Right cardiac atrium (tissue), 5 donors: ENCODE results near the gene LIMD2. TPM values are rescaled to one million over a fixed set of nuclear protein-coding genes. Genes with fewer than 3 reads are reported as not detected.

ENCODE experiments used
- ATAC-seq, 2 donors: fragments of 200-7000 bp; cut with Tn5 transposase; one replicate each; pipeline versions ENCODE4 v1.8.0 to v1.9.1; 2020; ENCODE audit warnings: moderate library complexity in 2 of 2, mild to moderate bottlenecking in 1 of 2
- DNase-seq, 3 donors: peaks; one replicate each; pipeline ENCODE4 v3.0.0-alpha.2; 2020
- H3K27ac ChIP-seq: one replicate; pipeline ENCODE4 v1.5.1; 2013; ENCODE audit warnings: mild to moderate bottlenecking, low read length, control low read depth, moderate library complexity
- H3K27me3 ChIP-seq: one replicate; pipeline ENCODE4 v1.6.1; 2013; ENCODE audit not compliant: control insufficient read depth, insufficient read depth
- H3K4me1 ChIP-seq: one replicate; pipeline ENCODE4 v1.6.1; 2013; ENCODE audit warnings: low read length; ENCODE audit not compliant: control insufficient read depth, insufficient read depth
- H3K4me3 ChIP-seq: one replicate; pipeline ENCODE4 v1.5.1; 2013; ENCODE audit warnings: low read length, control low read depth
- H3K9me3 ChIP-seq: one replicate; pipeline ENCODE4 v1.6.1; 2013; ENCODE audit warnings: low read length; ENCODE audit not compliant: control insufficient read depth
- WGBS: extraction: QIAGEN DNeasy Blood & Tissue Kit; methylation state at CpG from one replicate; pipeline ENCODE4 v1.1.7; 2013; 5-methylcytosine and 5-hydroxymethylcytosine counted together
- intact Hi-C, 4 donors: fragments of 100-400 bp; cut with DNase I; formaldehyde crosslinking; loops; one replicate each; pipeline versions ENCODE4 v1.11.0 to v1.14.0; 2022 to 2023
- polyA plus RNA-seq: library from polyadenylated mRNA; stranded (reverse); fragments of 200-250 nt; gene quantifications from one replicate; pipeline ENCODE4 v1.2.3, GENCODE V29; 2013
- total RNA-seq, 4 donors: library from RNA; stranded (reverse); fragmentation: NEBNext Ultra II Directional; extraction: Animal tissue kit (Norgen Biotek cat#: 25700); gene quantifications; one replicate each; pipeline ENCODE4 v1.2.1, GENCODE V29; 2021
- donor health status: healthy with polysubstance abuse.
- donor health status: DM: no; HTN: yes; CAD: no.
- donor health status: DM: no; HTN: no; CAD: no.
- donor health status: DM: no; HTN: yes; CAD: no; lungs with severe emphysema.
- donor health status: DM: yes; HTN: yes; CAD: no.

LIMD2 gene
- total and polyA plus RNA-seq, 5 donors: 7.9 to 13.8 (median 8.4) TPM

GRCh38 chr17:63676584-63676983 lies 23.3 kb downstream of the LIMD2 start:
- ATAC-seq: no peak
- H3K4me1 ChIP-seq: peaks cover 11% of the 10 kb centered on the region

GRCh38 chr17:63675607-63676546 lies 24.0 kb downstream of the LIMD2 start:
- intact Hi-C loops: no loop called here
- Histone ChIP-seq H3K27me3 (no peaks in the 10 kb centered on the region), H3K27ac (peak overlapping the region; percentile 88), H3K4me3 (peak overlapping the region; percentile 37), H3K4me1 (peaks cover 11% of the 10 kb centered on the region), H3K9me3 (no peaks in the 10 kb centered on the region)
- DNase-seq: peak; percentile 86 to 92 (median 87)
- 23% methylated on average over 6 of the region's 6 CpGs for WGBS
- ATAC-seq: peak; percentile 95 to 96

More at GRCh38 chr17:63676584-63676983, 23.3 kb downstream of the LIMD2 start:
- 41% methylated on average over 3 of the region's 3 CpGs for WGBS
- Histone ChIP-seq H3K27ac (peak overlapping the region; percentile 88), H3K4me3 (no peak overlapping the region), H3K9me3 (no peaks in the 10 kb centered on the region), H3K27me3 (no peaks in the 10 kb centered on the region)
- intact Hi-C loops: no loop called here
- DNase-seq: no peak

GRCh38 chr17:63675231-63675606 lies 24.7 kb downstream of the LIMD2 start:
- peak overlapping the region; percentile 88 for H3K27ac ChIP-seq
- ATAC-seq: peak; percentile 73 to 87
- 6% methylated on average over 4 of the region's 4 CpGs for WGBS
- intact Hi-C loops: no loop called here
- no peaks in the 10 kb centered on the region for H3K27me3 ChIP-seq
- no peak for DNase-seq
- H3K4me3 ChIP-seq: peak overlapping the region; percentile 37
- no peaks in the 10 kb centered on the region for H3K9me3 ChIP-seq
- peaks cover 11% of the 10 kb centered on the region for H3K4me1 ChIP-seq

- Histone ChIP-seq H3K4me1 (peaks cover 11% of the 10 kb centered on the region), H3K9me3 (no peaks in the 10 kb centered on the region), H3K27ac (no peak overlapping the region), H3K27me3 (no peaks in the 10 kb centered on the region), H3K4me3 (no peak overlapping the region)
- 95% methylated on average over 2 of the region's 2 CpGs for WGBS
- ATAC-seq (no peak), DNase-seq (no peak)
- intact Hi-C loops: no loop called here
Observed at GRCh38 chr17:63672856-63673255, 27.1 kb downstream of the LIMD2 start.

GRCh38 chr17:63665527-63666214 lies 34.3 kb downstream of the LIMD2 start:
- DNase-seq: no peak
- H3K27me3 ChIP-seq: no peaks in the 10 kb centered on the region
- H3K9me3 ChIP-seq: no peaks in the 10 kb centered on the region
- H3K4me1 ChIP-seq: peaks cover 1% of the 10 kb centered on the region
- H3K27ac ChIP-seq: peak overlapping the region; percentile 43
- no peak overlapping the region for H3K4me3 ChIP-seq
- intact Hi-C loops: no loop called here
- 46% methylated on average over 5 of the region's 5 CpGs for WGBS
- ATAC-seq: peak; percentile 80 to 86

GRCh38 chr17:63659850-63660249 lies 40.1 kb downstream of the LIMD2 start:
- H3K27ac ChIP-seq: no peak overlapping the region
- 93% methylated on average over 3 of the region's 3 CpGs for WGBS

GRCh38 chr17:63658366-63658765 lies 41.6 kb downstream of the LIMD2 start:
- Histone ChIP-seq H3K4me3 (no peak overlapping the region), H3K27me3 (no peaks in the 10 kb centered on the region), H3K4me1 (no peaks in the 10 kb centered on the region), H3K9me3 (no peaks in the 10 kb centered on the region), H3K27ac (no peak overlapping the region)
- WGBS: 64% methylated on average over 1 of the region's 1 CpG
- intact Hi-C loops: no loop called here
- DNase-seq: no peak
- ATAC-seq: no peak

More at GRCh38 chr17:63659850-63660249, 40.1 kb downstream of the LIMD2 start:
- ATAC-seq (no peak), DNase-seq (no peak)
- H3K4me3 ChIP-seq: no peak overlapping the region
- intact Hi-C loops: no loop called here
- no peaks in the 10 kb centered on the region for H3K4me1 ChIP-seq
- H3K9me3 ChIP-seq: no peaks in the 10 kb centered on the region
- H3K27me3 ChIP-seq: no peaks in the 10 kb centered on the region

- Histone ChIP-seq H3K4me1 (no peaks in the 10 kb centered on the region), H3K27me3 (no peaks in the 10 kb centered on the region), H3K27ac (no peak overlapping the region), H3K4me3 (no peak overlapping the region), H3K9me3 (no peaks in the 10 kb centered on the region)
- no peak for ATAC-seq
- 65% methylated on average over 3 of the region's 3 CpGs for WGBS
- intact Hi-C loops: no loop called here
- DNase-seq: no peak
Observed at GRCh38 chr17:63657786-63658185, 42.1 kb downstream of the LIMD2 start.

GRCh38 chr17:63653050-63653449 lies 46.9 kb downstream of the LIMD2 start:
- WGBS: 27% methylated on average over 2 of the region's 2 CpGs
- no peak for DNase-seq
- Histone ChIP-seq H3K9me3 (no peaks in the 10 kb centered on the region), H3K4me1 (peaks cover 3% of the 10 kb centered on the region), H3K4me3 (no peak overlapping the region), H3K27me3 (no peaks in the 10 kb centered on the region), H3K27ac (no peak overlapping the region)
- no peak for ATAC-seq
- intact Hi-C loops: no loop called here

GRCh38 chr17:63652106-63652505 lies 47.8 kb downstream of the LIMD2 start:
- intact Hi-C loops: no loop called here
- DNase-seq (no peak), ATAC-seq (peak; percentile 19 to 51)
- H3K4me3 ChIP-seq: no peak overlapping the region
- WGBS: 71% methylated on average over 3 of the region's 3 CpGs
- H3K9me3 ChIP-seq: no peaks in the 10 kb centered on the region
- peaks cover 3% of the 10 kb centered on the region for H3K4me1 ChIP-seq
- no peak overlapping the region for H3K27ac ChIP-seq
- H3K27me3 ChIP-seq: no peaks in the 10 kb centered on the region

GRCh38 chr17:63649813-63650212 lies 50.1 kb downstream of the LIMD2 start:
- peaks cover 11% of the 10 kb centered on the region for H3K4me1 ChIP-seq
- no peaks in the 10 kb centered on the region for H3K9me3 ChIP-seq
- no peaks in the 10 kb centered on the region for H3K27me3 ChIP-seq
- ATAC-seq (no peak), DNase-seq (no peak)
- intact Hi-C loops: no loop called here
- 86% methylated on average over 1 of the region's 1 CpG for WGBS
- no peak overlapping the region for H3K4me3 ChIP-seq
- H3K27ac ChIP-seq: no peak overlapping the region
